Peyer's patch (tissue), 4 donors: ENCODE results near the gene NOL11. TPM values are rescaled to one million over a fixed set of nuclear protein-coding genes. Genes with fewer than 3 reads are reported as not detected.
A peak's percentile ranks its signal among the peaks of the same experiment; 100 is the strongest.

Source experiments
- DNase-seq, 3 donors: peaks; one replicate each; pipeline ENCODE4 v3.0.0-alpha.2; 2017 to 2019
- H3K27ac ChIP-seq, 4 donors: fragments of 200-600 bp; sonication (generic); one replicate each; pipeline ENCODE4 v1.5.1; 2016 to 2019
- H3K27me3 ChIP-seq, 2 donors: fragments of 200-600 bp; sonication (generic); one replicate each; pipeline ENCODE4 v1.5.1; 2019
- H3K36me3 ChIP-seq, 3 donors: fragments of 200-600 bp; sonication (generic); one replicate each; pipeline ENCODE4 v1.5.1; 2016 to 2019
- H3K4me1 ChIP-seq, 4 donors: fragments of 200-600 bp; sonication (generic); one replicate each; pipeline ENCODE4 v1.5.1; 2016 to 2019
- H3K4me3 ChIP-seq, 4 donors: fragments of 200-600 bp; sonication (generic); 1 replicate in 3 of 4; 2 replicates in 1 of 4; pipeline ENCODE4 v1.5.1; 2016 to 2019; ENCODE audit warnings: mild to moderate bottlenecking in 1 of 4
- H3K9me3 ChIP-seq, 4 donors: fragments of 200-600 bp; sonication (generic); one replicate each; pipeline ENCODE4 v1.5.1; 2016 to 2019; ENCODE audit warnings: mild to moderate bottlenecking in 1 of 4
- POLR2A ChIP-seq, 2 donors: fragments of 450-650 bp; IDR thresholded peaks; one replicate each; pipeline ENCODE4 v1.5.1; 2017; ENCODE audit warnings: antibody characterized with exemption in 2 of 2, mild to moderate bottlenecking in 2 of 2, moderate library complexity in 2 of 2
- total RNA-seq, 4 donors: library from RNA; depleted of rRNA; stranded (reverse); fragments of >200 nt; gene quantifications; one replicate each; pipeline ENCODE4 v1.1.0, GENCODE V29; 2016
- TF ChIP-seq, protein P1 (sequence below), 6 experiments: fragments of 450-650 bp in 4 of 6; fragments of 200-600 bp in 2 of 6; sonication (generic) in 1 of 6; IDR thresholded peaks; one replicate each; pipeline ENCODE4 v1.5.1; 2017 to 2019; ENCODE audit warnings: antibody characterized with exemption in 6 of 6, mild to moderate bottlenecking in 3 of 6, moderate library complexity in 1 of 6

Gene NOL11
- total RNA-seq, 4 donors from 2014 or later, result 20.3 to 92.4 (median 26.2) TPM

GRCh38 chr17:67685351-67685750 is 32.4 kb upstream of the NOL11 start:
- no peaks in the 10 kb centered on the region for H3K4me1 ChIP-seq
- no peaks in the 10 kb centered on the region for H3K27me3 ChIP-seq
- no peaks in the 10 kb centered on the region for H3K36me3 ChIP-seq
- H3K9me3 ChIP-seq, result no peaks in the 10 kb centered on the region
- no peak overlapping the region for H3K4me3 ChIP-seq
- TF ChIP-seq POLR2A (IDR thresholded peaks at IDR 0.05), result no peak
- TF ChIP-seq, protein P1, sequence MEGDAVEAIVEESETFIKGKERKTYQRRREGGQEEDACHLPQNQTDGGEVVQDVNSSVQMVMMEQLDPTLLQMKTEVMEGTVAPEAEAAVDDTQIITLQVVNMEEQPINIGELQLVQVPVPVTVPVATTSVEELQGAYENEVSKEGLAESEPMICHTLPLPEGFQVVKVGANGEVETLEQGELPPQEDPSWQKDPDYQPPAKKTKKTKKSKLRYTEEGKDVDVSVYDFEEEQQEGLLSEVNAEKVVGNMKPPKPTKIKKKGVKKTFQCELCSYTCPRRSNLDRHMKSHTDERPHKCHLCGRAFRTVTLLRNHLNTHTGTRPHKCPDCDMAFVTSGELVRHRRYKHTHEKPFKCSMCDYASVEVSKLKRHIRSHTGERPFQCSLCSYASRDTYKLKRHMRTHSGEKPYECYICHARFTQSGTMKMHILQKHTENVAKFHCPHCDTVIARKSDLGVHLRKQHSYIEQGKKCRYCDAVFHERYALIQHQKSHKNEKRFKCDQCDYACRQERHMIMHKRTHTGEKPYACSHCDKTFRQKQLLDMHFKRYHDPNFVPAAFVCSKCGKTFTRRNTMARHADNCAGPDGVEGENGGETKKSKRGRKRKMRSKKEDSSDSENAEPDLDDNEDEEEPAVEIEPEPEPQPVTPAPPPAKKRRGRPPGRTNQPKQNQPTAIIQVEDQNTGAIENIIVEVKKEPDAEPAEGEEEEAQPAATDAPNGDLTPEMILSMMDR (IDR thresholded peaks at IDR 0.05), result no peak
- no peak for DNase-seq
- H3K27ac ChIP-seq, result no peak overlapping the region

- H3K27me3 ChIP-seq, result no peaks in the 10 kb centered on the region
- H3K9me3 ChIP-seq, result no peaks in the 10 kb centered on the region
- DNase-seq, result no peak
- H3K27ac ChIP-seq, result no peak overlapping the region
- TF ChIP-seq POLR2A (IDR thresholded peaks at IDR 0.05), result no peak
- TF ChIP-seq, protein P1 (IDR thresholded peaks at IDR 0.05), result no peak
- no peak overlapping the region for H3K4me3 ChIP-seq
- no peaks in the 10 kb centered on the region for H3K4me1 ChIP-seq
- no peaks in the 10 kb centered on the region for H3K36me3 ChIP-seq
Measured at GRCh38 chr17:67686241-67686640, 31.5 kb upstream of the NOL11 start.

- DNase-seq, result no peak
- no peaks in the 10 kb centered on the region for H3K9me3 ChIP-seq
- H3K36me3 ChIP-seq, result peaks cover 0 to 1% (median 0%) of the 10 kb centered on the region in 3 donors
- no peaks in the 10 kb centered on the region for H3K27me3 ChIP-seq
- no peak overlapping the region for H3K27ac ChIP-seq
- TF ChIP-seq, protein P1 (IDR thresholded peaks at IDR 0.05), result no peak
- no peak for TF ChIP-seq POLR2A (IDR thresholded peaks at IDR 0.05)
- H3K4me3 ChIP-seq, result no peak overlapping the region
- no peaks in the 10 kb centered on the region for H3K4me1 ChIP-seq
Measured at GRCh38 chr17:67687511-67687910, 30.2 kb upstream of the NOL11 start.

GRCh38 chr17:67689534-67690177 is 28.1 kb upstream of the NOL11 start:
- Histone ChIP-seq H3K27me3 (no peaks in the 10 kb centered on the region), H3K4me1 (no peaks in the 10 kb centered on the region), H3K4me3 (no peak overlapping the region), H3K27ac (no peak overlapping the region), H3K36me3 (peaks cover 0 to 6% (median 0%) of the 10 kb centered on the region in 3 donors), H3K9me3 (no peaks in the 10 kb centered on the region)
- DNase-seq, result peak in 2 of 3 donors; percentile 56 to 72
- no peak for TF ChIP-seq POLR2A (IDR thresholded peaks at IDR 0.05)
- TF ChIP-seq, protein P1 (IDR thresholded peaks at IDR 0.05), result peak; percentile 61 to 93 (median 81)

DNA sequence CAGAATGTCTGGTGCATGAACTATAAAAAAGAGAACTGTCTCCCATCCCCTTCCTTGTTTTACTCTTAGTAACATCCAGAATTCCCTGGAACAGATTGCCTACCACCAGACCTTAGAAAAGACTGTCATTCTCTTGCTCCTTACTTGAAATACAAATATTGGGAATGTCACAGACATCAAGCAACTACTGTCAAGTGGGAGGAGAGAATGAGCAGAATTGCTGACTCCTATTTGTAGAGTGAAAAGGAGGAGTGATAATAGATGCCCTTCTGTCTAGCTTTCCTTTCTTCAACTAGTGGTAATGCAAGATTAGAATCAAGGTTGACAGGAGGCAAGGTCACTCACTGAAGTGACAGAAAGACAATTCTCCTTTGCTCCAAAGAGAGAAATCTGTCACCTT is 23.9 kb upstream of the NOL11 start:
- H3K27ac ChIP-seq, result no peak overlapping the region
- no peak for DNase-seq

More for the DNA sequence above, 23.9 kb upstream of the NOL11 start:
- no peak for TF ChIP-seq POLR2A (IDR thresholded peaks at IDR 0.05)
- TF ChIP-seq, protein P1 (IDR thresholded peaks at IDR 0.05), result no peak
- H3K27me3 ChIP-seq, result no peaks in the 10 kb centered on the region
- H3K9me3 ChIP-seq, result no peaks in the 10 kb centered on the region
- no peak overlapping the region for H3K4me3 ChIP-seq
- no peaks in the 10 kb centered on the region for H3K4me1 ChIP-seq
- H3K36me3 ChIP-seq, result peaks cover 0 to 6% (median 0%) of the 10 kb centered on the region in 3 donors
